Measurements from ENCODE around the gene GSTM5. TPM values are rescaled to one million over a fixed set of nuclear protein-coding genes. Genes with fewer than 3 reads are reported as not detected.
"Not testable (repeated sequence)": the region's sequence is repeated elsewhere in the genome, so short reads cannot be mapped to it uniquely, and the experiment has no call there.

Gene GSTM5
- total RNA-seq, 4 donors from 2014 or later: 0.51 to 24.8 (median 22.3) TPM

- intact Hi-C loops (cut with DNase I; ENCODE audit: low total_unique reads): no loop called here
- no peaks in the 10 kb centered on the region for H3K36me3 ChIP-seq
- no peaks in the 10 kb centered on the region for H3K9me3 ChIP-seq
- H3K4me3 ChIP-seq: no peak overlapping the region
- TF ChIP-seq CTCF (IDR thresholded peaks at IDR 0.05): no peak
- no peak for TF ChIP-seq POLR2A (IDR thresholded peaks at IDR 0.05)
- no peak for DNase-seq
- H3K27ac ChIP-seq: no peak overlapping the region
- no peaks in the 10 kb centered on the region for H3K27me3 ChIP-seq
- H3K4me1 ChIP-seq: no peaks in the 10 kb centered on the region
These were observed 20.4 kb downstream of the GSTM5 start for GRCh38 chr1:109732390-109732881.

GRCh38 chr1:109733236-109733870, 21.3 kb downstream of the GSTM5 start:
- Histone ChIP-seq H3K4me1 (no peaks in the 10 kb centered on the region), H3K27me3 (no peaks in the 10 kb centered on the region), H3K27ac (no peak overlapping the region), H3K36me3 (no peaks in the 10 kb centered on the region), H3K9me3 (no peaks in the 10 kb centered on the region), H3K4me3 (no peak overlapping the region)
- TF ChIP-seq POLR2A (IDR thresholded peaks at IDR 0.05) (no peak), CTCF (IDR thresholded peaks at IDR 0.05) (no peak)
- no peak for DNase-seq
- intact Hi-C loops (cut with DNase I; ENCODE audit: low total_unique reads): no loop called here

DNA sequence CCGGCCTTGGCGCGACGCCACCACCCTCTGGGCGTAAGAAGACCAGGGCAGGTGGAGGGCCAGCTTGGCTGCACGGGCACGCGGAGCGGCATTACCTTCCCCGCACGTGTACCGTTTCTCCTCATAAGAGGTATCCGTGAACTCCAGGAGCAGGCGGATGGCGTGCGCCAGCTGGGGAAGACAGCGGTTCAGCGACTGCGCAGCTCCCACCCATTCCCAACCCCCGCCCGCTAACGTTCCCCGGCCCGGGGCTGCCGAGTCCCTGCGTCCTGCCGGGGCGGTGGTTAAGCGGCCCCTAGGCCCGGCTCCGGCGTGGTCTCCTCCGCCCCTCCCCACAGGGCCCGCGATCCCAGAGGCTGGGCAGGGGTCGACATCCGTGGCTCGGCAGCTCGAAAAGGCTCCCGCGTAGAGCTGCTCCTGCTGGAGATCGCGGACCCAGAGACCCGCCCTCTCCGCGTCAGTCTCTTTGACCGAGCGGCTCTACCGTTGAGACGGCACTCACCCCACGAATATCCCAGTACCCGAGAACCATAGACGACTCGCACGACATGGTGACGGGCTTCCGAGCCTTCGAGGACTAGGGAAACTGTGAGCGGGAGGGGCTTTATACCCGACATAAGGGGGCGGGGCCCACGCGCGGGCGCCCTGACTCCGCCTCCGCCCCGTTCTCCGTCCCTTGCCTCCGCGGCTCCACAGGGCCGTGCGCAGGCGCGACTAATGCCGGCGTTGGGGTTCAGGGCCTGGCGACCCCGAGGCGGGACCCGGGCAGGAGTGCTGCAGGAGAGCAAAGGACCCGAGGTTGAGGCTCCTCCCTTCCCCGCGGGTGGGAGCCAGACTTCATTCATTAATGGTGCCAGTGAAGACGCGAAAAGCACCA, 27.9 kb downstream of the GSTM5 start:
- peak; percentile 81 to 82 for DNase-seq
- H3K9me3 ChIP-seq: no peaks in the 10 kb centered on the region
- peak overlapping the region; percentile 81 to 83 for H3K27ac ChIP-seq
- intact Hi-C loops (cut with DNase I; ENCODE audit: low total_unique reads): no loop called here
- no peaks in the 10 kb centered on the region for H3K36me3 ChIP-seq
- no peak for TF ChIP-seq CTCF (IDR thresholded peaks at IDR 0.05)
- peak; percentile 82 to 83 for TF ChIP-seq POLR2A (IDR thresholded peaks at IDR 0.05)
- no peaks in the 10 kb centered on the region for H3K27me3 ChIP-seq
- H3K4me1 ChIP-seq: peaks cover 0 to 4% of the 10 kb centered on the region in 2 donors
- H3K4me3 ChIP-seq: peak overlapping the region; percentile 81 to 85

DNA sequence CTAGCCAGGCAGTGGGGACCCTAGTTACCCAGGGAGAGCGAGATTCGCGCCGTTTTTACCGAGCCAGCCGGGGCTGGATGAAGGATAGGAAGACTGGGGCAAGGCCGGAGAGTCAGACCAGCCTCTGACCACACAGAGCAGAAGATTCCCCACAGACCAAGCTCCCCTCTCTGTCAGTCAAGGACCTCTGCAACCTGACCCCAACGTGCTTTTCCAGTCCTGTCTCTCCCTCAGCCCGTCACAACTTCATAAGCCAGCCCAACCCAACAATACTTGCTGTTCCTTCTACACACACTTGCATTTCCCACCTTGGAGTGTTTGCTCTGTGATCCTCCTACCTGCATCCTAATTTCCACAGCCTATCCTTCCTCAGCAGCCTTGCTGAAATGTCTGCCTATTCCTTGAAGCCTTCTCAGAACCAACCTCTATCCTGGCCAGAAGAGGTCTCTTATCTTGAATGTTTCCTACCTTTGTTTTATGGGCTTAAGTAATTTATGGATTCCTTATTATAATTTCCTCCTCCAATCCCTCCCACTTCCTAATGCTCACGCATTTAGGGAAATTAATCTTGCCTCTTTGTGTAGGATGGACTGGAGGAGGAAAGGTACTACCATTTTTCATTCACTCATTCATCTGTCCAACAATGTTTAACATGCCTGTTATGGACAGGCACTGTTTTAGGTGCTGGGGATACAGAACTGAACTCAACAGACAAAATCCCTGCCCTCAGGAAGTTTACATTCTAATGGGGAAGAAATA, 28.7 kb downstream of the GSTM5 start, which contains the start of gene GSTM3:
TSS of gene GSTM3 (minus strand) at position 424 of the 759 bp plus-strand sequence. CDS start 751 bp downstream, outside the sequence.
- no peak for TF ChIP-seq CTCF (IDR thresholded peaks at IDR 0.05)
- no peak for TF ChIP-seq POLR2A (IDR thresholded peaks at IDR 0.05)
- Histone ChIP-seq H3K9me3 (no peaks in the 10 kb centered on the region), H3K4me3 (peak within 1 kb of the TSS; percentile 81 to 85), H3K27me3 (no peaks in the 10 kb centered on the region), H3K27ac (peak within 1 kb of the TSS; percentile 81 to 83), H3K36me3 (no peaks in the 10 kb centered on the region), H3K4me1 (peaks cover 0 to 4% of the 10 kb centered on the region in 2 donors)
- DNase-seq: no peak
- intact Hi-C loops (cut with DNase I; ENCODE audit: low total_unique reads): no loop called here

GRCh38 chr1:109748311-109748710, 36.3 kb downstream of the GSTM5 start:
- H3K4me1 ChIP-seq; H3K4me3 ChIP-seq; H3K36me3 ChIP-seq; H3K27me3 ChIP-seq; DNase-seq; intact Hi-C loops (cut with DNase I; ENCODE audit: low total_unique reads); H3K27ac ChIP-seq; H3K9me3 ChIP-seq: not testable (repeated sequence)
